CD4-positive, alpha-beta T cell treated with Interleukin-15 for 1 hour (primary cell): Measurements from ENCODE around the gene NEUROD1.

ENCODE experiments used
- DNase-seq: peaks from one replicate; pipeline ENCODE4 v3.0.0-alpha.2; 2020

Gene NEUROD1

GRCh38 chr2:181679544-181679979 lies 755 bp downstream of the NEUROD1 start:
- no peak for DNase-seq

GRCh38 chr2:181678861-181679543 lies 1.3 kb downstream of the NEUROD1 start:
- DNase-seq, result no peak

- peak; percentile 34 for DNase-seq
Observed at GRCh38 chr2:181677912-181678586, 2.3 kb downstream of the NEUROD1 start.

DNA sequence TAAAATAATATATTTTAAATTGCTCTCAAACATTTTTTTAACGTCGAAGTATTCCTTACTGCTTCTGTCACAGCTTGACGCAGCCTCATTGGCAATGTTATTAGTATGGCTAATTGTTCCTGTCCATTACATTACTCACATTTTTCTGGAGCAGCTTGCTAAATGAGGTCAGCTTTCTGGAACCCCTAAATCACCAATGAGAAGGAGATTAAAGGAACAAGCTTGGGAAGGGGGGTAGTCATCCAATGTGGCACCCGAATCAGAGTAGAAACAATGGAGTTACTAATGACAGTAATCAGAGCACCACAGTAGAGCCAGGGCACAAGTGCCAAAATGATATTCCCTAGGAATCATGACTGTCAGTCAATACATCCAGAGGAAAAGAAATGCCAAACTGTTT lies 5.1 kb downstream of the NEUROD1 start:
- no peak for DNase-seq

GRCh38 chr2:181674461-181674860 lies 5.9 kb downstream of the NEUROD1 start:
- no peak for DNase-seq

- DNase-seq, result no peak
Observed at GRCh38 chr2:181673173-181673572, 7.1 kb downstream of the NEUROD1 start.

- no peak for DNase-seq
Observed at GRCh38 chr2:181672255-181673008, 7.9 kb downstream of the NEUROD1 start.

- DNase-seq, result no peak
Observed at GRCh38 chr2:181670632-181671031, 9.7 kb downstream of the NEUROD1 start.

DNA sequence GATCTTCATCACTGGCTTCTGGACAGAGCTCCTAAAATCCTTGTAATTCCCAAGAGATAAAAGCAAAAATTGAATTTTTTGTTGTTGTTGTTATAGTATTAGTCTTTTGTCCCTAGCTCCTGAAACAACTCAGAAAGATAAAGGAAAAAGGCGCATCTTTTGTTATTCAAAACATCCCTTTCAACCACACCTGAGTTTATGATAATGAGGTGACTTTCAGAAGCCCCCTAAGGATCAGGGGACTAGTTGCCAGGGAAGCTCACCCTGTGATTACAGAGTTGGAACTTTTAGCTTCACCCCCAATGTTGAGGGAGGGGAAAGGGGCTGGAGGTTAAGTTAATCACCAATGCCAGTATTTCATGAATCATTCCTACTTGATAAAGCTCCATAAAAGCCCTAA lies 13.1 kb downstream of the NEUROD1 start:
- no peak for DNase-seq

GRCh38 chr2:181662287-181662686 lies 18.0 kb downstream of the NEUROD1 start:
- no peak for DNase-seq

DNA sequence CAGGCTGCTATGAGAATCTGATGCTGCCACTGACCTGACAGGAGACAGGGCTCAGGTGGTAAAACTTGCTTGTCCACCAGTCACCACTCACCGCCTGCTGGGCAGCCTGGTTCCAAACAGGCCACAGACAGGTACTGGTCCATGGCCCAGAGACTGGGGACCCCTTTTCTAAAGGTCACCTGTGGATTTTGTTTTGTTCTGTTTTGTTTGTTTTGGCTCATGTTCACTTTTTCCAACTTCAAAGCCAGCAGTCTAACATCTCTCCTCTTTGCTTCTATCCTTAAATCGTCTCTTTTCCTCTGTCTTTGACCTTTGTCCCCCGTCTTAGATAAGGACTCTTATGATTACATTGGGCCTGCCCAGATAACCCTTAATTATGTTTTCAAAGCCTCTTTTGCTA lies 20.1 kb downstream of the NEUROD1 start:
- DNase-seq, result no peak

GRCh38 chr2:181658444-181658843 lies 21.9 kb downstream of the NEUROD1 start:
- DNase-seq, result no peak

DNA sequence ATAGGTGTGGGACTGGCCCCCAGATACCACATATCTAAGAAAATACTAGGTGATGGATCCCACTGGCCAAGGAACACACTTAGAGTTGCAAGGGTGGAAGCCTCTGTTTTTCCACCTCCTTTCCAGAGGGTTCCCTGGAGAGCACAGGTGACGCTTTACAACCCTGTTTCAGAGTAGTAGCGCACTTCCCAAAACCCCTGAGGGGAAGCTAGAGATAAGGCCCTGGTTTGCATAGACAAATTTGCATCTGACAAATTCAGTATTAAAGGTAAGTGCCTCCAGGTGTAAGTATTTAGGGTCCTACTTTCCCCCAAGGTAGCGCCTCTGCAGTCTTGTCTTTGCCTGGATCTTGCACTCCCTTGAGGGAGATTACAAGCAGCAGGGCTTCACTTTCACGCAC lies 22.9 kb downstream of the NEUROD1 start:
- DNase-seq, result no peak

DNA sequence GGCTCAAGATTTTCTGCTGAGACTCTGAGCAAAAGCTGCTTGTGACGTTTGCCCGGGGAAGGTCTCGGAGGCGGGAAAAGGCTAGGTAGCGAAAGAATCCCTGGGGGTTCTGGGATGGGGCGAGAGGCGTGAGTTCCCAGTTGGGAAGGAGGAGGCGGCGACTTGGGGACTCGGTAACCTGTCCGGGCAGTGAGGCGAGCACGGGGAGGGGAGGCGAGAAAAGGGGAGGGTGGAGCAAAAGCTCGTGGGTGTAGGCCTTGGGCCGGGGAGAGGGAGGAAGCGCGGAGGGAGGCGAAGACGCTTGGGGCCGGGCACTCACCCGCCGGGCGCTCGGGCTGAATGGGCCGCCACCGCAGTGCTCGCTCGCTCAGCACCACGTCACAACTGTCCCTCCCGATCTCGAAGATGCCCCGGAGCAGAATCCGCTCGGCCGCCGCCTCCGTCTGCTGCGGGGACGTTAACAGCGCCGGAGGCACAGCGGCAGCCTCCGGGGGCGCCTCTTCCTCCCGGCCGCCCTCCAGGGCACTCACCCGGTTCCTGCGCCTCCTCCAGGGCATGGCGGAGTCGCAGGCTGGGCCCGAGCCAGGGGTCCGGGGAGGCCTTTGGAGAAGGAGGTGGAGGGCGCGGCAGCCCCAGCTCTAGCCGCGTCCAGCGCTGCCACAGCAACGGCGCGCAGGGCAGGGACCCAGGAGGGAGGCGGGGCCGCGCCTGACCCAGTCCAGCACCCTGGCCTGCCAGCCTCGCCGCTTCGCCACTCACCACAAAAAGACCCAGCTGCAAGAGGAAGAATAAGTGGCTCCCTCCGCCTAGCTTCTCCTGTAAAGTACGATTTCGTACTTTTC lies 23.6 kb downstream of the NEUROD1 start, which contains the start of gene CERKL:
Gene CERKL (minus strand): TSS at position 656 of the 842 bp plus-strand sequence. CDS start 99 bp downstream, at position 557.
- peak; percentile 20 for DNase-seq

- DNase-seq, result no peak
Observed at GRCh38 chr2:181655519-181655918, 24.8 kb downstream of the NEUROD1 start.

GRCh38 chr2:181649436-181649979 lies 30.8 kb downstream of the NEUROD1 start:
- DNase-seq, result no peak

GRCh38 chr2:181648478-181649155 lies 31.7 kb downstream of the NEUROD1 start:
- DNase-seq, result no peak

DNA sequence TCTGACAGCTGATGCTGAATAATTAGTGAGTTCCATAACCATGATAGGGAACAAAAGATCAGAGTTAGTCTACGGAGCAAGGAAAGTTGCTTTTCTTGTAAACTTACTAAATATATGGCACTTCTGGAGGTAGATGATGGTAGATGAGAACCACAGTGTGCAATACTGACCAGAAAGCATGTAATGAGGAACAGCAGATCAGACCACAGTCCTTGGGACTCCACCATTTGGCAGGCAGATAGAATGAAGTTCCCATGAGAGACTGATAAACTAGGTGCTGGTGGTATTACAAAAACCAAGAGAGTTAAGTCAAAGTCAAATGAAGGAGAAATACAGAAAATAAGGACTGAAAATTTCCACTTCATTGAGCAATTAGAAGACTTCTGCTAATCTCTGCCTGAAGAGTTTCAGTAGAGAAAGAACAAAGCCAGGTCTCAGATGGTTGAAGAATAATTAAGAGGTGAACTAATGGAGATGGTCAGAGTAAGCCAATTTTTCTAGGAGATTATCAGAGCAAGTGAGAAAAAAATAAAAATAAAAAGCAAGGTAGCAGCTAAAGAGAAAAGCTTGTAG lies 33.8 kb downstream of the NEUROD1 start:
- no peak for DNase-seq

- DNase-seq, result no peak
Observed at GRCh38 chr2:181643151-181643550, 37.2 kb downstream of the NEUROD1 start.

GRCh38 chr2:181642086-181642485 lies 38.2 kb downstream of the NEUROD1 start:
- no peak for DNase-seq

GRCh38 chr2:181639686-181640085 lies 40.6 kb downstream of the NEUROD1 start:
- no peak for DNase-seq
